Heart right ventricle (tissue), 16 donors: Measurements from ENCODE around the gene SBNO1. TPM values are rescaled to one million over a fixed set of nuclear protein-coding genes. Genes with fewer than 3 reads are reported as not detected.

ENCODE experiments used
- ATAC-seq, 8 donors: fragments of 200-7000 bp; cut with Tn5 transposase; one replicate each; pipeline ENCODE4 v1.9.1; 2020; ENCODE audit warnings: mild to moderate bottlenecking in 8 of 8, moderate library complexity in 8 of 8, moderate number of reproducible peaks in 1 of 8
- DNase-seq, 2 donors: peaks; one replicate each; pipeline ENCODE4 v3.0.0-alpha.2; 2020
- H3K27ac ChIP-seq, 10 donors: fragments of 200-600 bp; sonication (generic) in 2 of 10; one replicate each; pipeline versions ENCODE4 v1.5.0 to v1.8.0; 2020 to 2022; ENCODE audit warnings: mild to moderate bottlenecking in 3 of 10
- H3K27me3 ChIP-seq, 7 donors: fragments of 200-600 bp; one replicate each; pipeline ENCODE4 v1.8.0; 2021 to 2022; ENCODE audit warnings: mild to moderate bottlenecking in 2 of 7
- H3K36me3 ChIP-seq, 9 donors: fragments of 200-600 bp; sonication (generic) in 1 of 9; one replicate each; pipeline versions ENCODE4 v1.5.0 to v1.8.0; 2020 to 2022; ENCODE audit warnings: mild to moderate bottlenecking in 2 of 9
- H3K4me1 ChIP-seq, 9 donors: fragments of 200-600 bp; sonication (generic) in 1 of 9; one replicate each; pipeline versions ENCODE4 v1.5.0 to v1.8.0; 2020 to 2022; ENCODE audit warnings: mild to moderate bottlenecking in 4 of 9
- H3K4me3 ChIP-seq, 10 donors: fragments of 200-600 bp; sonication (generic) in 2 of 10; one replicate each; pipeline versions ENCODE4 v1.5.0 to v1.8.0; 2020 to 2022; ENCODE audit warnings: mild to moderate bottlenecking in 7 of 10, moderate library complexity in 2 of 10
- H3K9me3 ChIP-seq, 11 donors: fragments of 200-600 bp in 10 of 11; sonication (generic) in 2 of 11; one replicate each; pipeline versions ENCODE4 v1.5.0 to v1.8.0; 2013 to 2022; ENCODE audit warnings: mild to moderate bottlenecking in 2 of 11, control low read depth in 1 of 11, moderate library complexity in 1 of 11
- CTCF ChIP-seq, 9 donors: fragments of 200-600 bp; sonication (generic) in 2 of 9; IDR thresholded peaks; one replicate each; pipeline versions ENCODE4 v1.5.0 to v1.8.0; 2021 to 2022; ENCODE audit warnings: antibody characterized with exemption in 9 of 9, mild to moderate bottlenecking in 5 of 9, moderate library complexity in 1 of 9
- WGBS, 2 donors: extraction: QIAGEN DNeasy Blood & Tissue Kit; methylation state at CpG; one replicate each; pipeline ENCODE4 v1.1.7; 2013; ENCODE audit warnings: inconsistent platforms in 1 of 2; 5-methylcytosine and 5-hydroxymethylcytosine counted together
- intact Hi-C, 10 donors: fragments of 100-400 bp; cut with DNase I; formaldehyde crosslinking; loops; one replicate each; pipeline versions ENCODE4 v1.11.1 to v1.14.2; 2022
- polyA plus RNA-seq, 2 donors: library from polyadenylated mRNA; stranded (reverse); fragments of 200-250 nt; gene quantifications; one replicate each; pipeline ENCODE4 v1.2.3, GENCODE V29; 2013
- total RNA-seq, 10 donors: library from RNA; stranded (reverse); fragmentation: NEBNext Ultra II Directional in 3 of 10; extraction: Animal tissue kit (Norgen Biotek cat#: 25700) in 3 of 10; gene quantifications; one replicate each; pipeline versions ENCODE4 v1.2.1 to v1.2.4, GENCODE V29; 2021 to 2023
- donor health status: Arrhythmogenic right ventricular cardiomyopathy.
- donor health status: ischemic (EF 13 %, LVEDD 7.1; RV severe dilation, severe dysfunction).
- donor health status: healthy with polysubstance abuse.
- donor health status: DM: no; HTN: yes; CAD: no.
- donor health status: DM: no; HTN: no; CAD: no.
- donor health status: ischemic (EF 25% LVEDD 6.9; RV normal size, moderate dysfunction).
- donor health status: ischemic (EF 25% LVEDD 5.7; RV mildly dilated, moderate dysfunction).
- donor health status: healthy.
- donor health status: DM: yes; HTN: yes; CAD: no.
- donor health status: Ischemic cardiomyopathy.
- donor health status: ischemic (EF 35%, LVEDD 5.7; RV mildly dilated, moderate dysfunction).
- donor health status: nonischemic (EF 11% LVEDD 7.7; RV severe dilation, severe dysfunction).
- donor health status: DM: yes; HTN: yes; CAD: no.
- donor health status: PGD.
- donor health status: ischemic (EF 29% LVEDD 5.4; RV normal size, mild dysfunction).
- donor health status: nonischemic (EF 23%, LVEDD 6.1; RV moderate dilation, normal function).

The SBNO1 gene
- total and polyA plus RNA-seq, 12 donors = 4.1 to 32.1 (median 26.9) TPM

- Histone ChIP-seq H3K4me3 (no peak overlapping the region), H3K27ac (peak overlapping the region in 1 of 10 donors; percentile 8), H3K36me3 (peaks cover 0 to 94% (median 46%) of the 10 kb centered on the region in 9 donors), H3K27me3 (no peaks in the 10 kb centered on the region), H3K9me3 (no peaks in the 10 kb centered on the region), H3K4me1 (peaks cover 0 to 15% (median 1%) of the 10 kb centered on the region in 9 donors)
- no peak for DNase-seq
- ATAC-seq = peak in 1 of 8 donors; percentile 14
- 90 to 91% methylated on average over 9 of the region's 9 CpGs for WGBS, 2 donors
- no peak for TF ChIP-seq CTCF (IDR thresholded peaks at IDR 0.05)
- intact Hi-C loops = no loop called here
Measured at GRCh38 chr12:123404581-123404980, 39.9 kb upstream of the SBNO1 start.

- Histone ChIP-seq H3K9me3 (no peaks in the 10 kb centered on the region), H3K36me3 (peaks cover 0 to 96% (median 44%) of the 10 kb centered on the region in 9 donors), H3K4me1 (peaks cover 12 to 37% (median 21%) of the 10 kb centered on the region in 9 donors), H3K27ac (peak overlapping the region in 1 of 10 donors; percentile 21), H3K4me3 (no peak overlapping the region), H3K27me3 (no peaks in the 10 kb centered on the region)
- no peak for TF ChIP-seq CTCF (IDR thresholded peaks at IDR 0.05)
- intact Hi-C loops = no loop called here
- ATAC-seq (no peak), DNase-seq (no peak)
- WGBS, 2 donors = 76 to 86% methylated on average over 15 of the region's 15 CpGs
Measured at GRCh38 chr12:123401753-123402683, 37.4 kb upstream of the SBNO1 start.

GRCh38 chr12:123399255-123399617 is 34.6 kb upstream of the SBNO1 start:
- Histone ChIP-seq H3K27ac (peak overlapping the region; percentile 25 to 70 (median 58)), H3K4me3 (no peak overlapping the region), H3K36me3 (peaks cover 0 to 96% (median 48%) of the 10 kb centered on the region in 9 donors), H3K9me3 (no peaks in the 10 kb centered on the region), H3K27me3 (no peaks in the 10 kb centered on the region), H3K4me1 (peaks cover 12 to 41% (median 20%) of the 10 kb centered on the region in 9 donors)
- TF ChIP-seq CTCF (IDR thresholded peaks at IDR 0.05) = no peak
- ATAC-seq (no peak), DNase-seq (no peak)
- WGBS, 2 donors = 72 to 78% methylated on average over 6 of the region's 6 CpGs
- intact Hi-C loops = loop anchor here in 2 of 10 donors (10.0 kb wide), 2 partner anchors 66 to 126 kb away; no protein-coding TSS in a partner anchor

GRCh38 chr12:123398550-123399254 is 34.1 kb upstream of the SBNO1 start:
- no peaks in the 10 kb centered on the region for H3K27me3 ChIP-seq
- WGBS, 2 donors = 51 to 58% methylated on average over 14 of the region's 14 CpGs
- H3K4me1 ChIP-seq = peaks cover 12 to 41% (median 20%) of the 10 kb centered on the region in 9 donors
- H3K9me3 ChIP-seq = no peaks in the 10 kb centered on the region
- TF ChIP-seq CTCF (IDR thresholded peaks at IDR 0.05) = no peak
- H3K4me3 ChIP-seq = no peak overlapping the region
- DNase-seq (peak in 1 of 2 donors; percentile 64), ATAC-seq (peak; percentile 60 to 87 (median 76))
- intact Hi-C loops = loop anchor here in 2 of 10 donors (10.0 kb wide), 2 partner anchors 66 to 126 kb away; no protein-coding TSS in a partner anchor
- H3K27ac ChIP-seq = peak overlapping the region; percentile 25 to 70 (median 58)
- peaks cover 0 to 96% (median 44%) of the 10 kb centered on the region in 9 donors for H3K36me3 ChIP-seq
